HEK293 (cell line): Measurements from ENCODE around the gene CYP27C1.

Experiments used
- EGR2 ChIP-seq: fragments of 450-650 bp; formaldehyde crosslinking; IDR thresholded peaks from 2 replicates; pipeline ENCODE4 v1.5.1; 2016; ENCODE audit warnings: low read depth, missing biosample characterization, missing genetic modification characterization
- ZNF449 ChIP-seq: fragments of 450-650 bp; formaldehyde crosslinking; IDR thresholded peaks from 2 replicates; pipeline ENCODE4 v1.5.1; 2017; ENCODE audit warnings: missing biosample characterization, mild to moderate bottlenecking, missing genetic modification characterization, moderate library complexity

CYP27C1 gene

DNA sequence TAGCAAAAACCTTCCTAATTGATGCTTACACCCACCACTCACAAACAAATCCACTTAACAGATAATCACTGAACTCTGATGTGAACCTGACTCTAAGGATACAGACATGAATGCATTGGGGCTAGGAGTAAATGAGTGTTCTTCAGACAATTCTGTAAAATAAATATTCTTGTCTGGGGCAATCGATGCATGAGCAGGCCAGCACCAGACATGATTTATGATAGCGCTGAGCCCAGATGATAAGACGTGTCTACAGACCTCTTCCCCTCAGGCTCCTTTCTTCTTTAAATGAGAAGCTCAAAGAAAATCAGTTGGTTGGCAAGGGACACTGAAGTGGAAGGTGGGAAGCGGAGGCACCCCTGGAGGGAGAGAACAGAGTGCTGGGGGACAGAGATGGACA, 85.9 kb downstream of the CYP27C1 start (continued):
- TF ChIP-seq ZNF449 (tag by site-specific recombination) (no peak), EGR2 (no peak)
